HepG2 (cell line): ENCODE measurements around the gene GPC6. TPM values are rescaled to one million over a fixed set of nuclear protein-coding genes. Genes with fewer than 3 reads are reported as not detected.

Experiments
- ATAC-seq: fragments of 200-7000 bp; cut with Tn5 transposase; 3 replicates; pipeline ENCODE4 v1.9.1; 2020; ENCODE audit warnings: mild to moderate bottlenecking, moderate library complexity
- BruUV-seq: library from RNA; stranded (reverse); fragments of 400-500 nt; replicated peaks from 2 replicates; lab custom pipeline; 2021; lab: Mats Ljungman, UMichigan
- CTCF ChIA-PET: fragments of 300-600 bp; formaldehyde crosslinking; extraction: SDS; loops from one replicate; lab custom pipeline; 2021; ENCODE audit warnings: low total read pairs, inconsistent platforms, low intra/inter-chr PET ratio; lab: Yijun Ruan, JAX
- POLR2A ChIA-PET: fragments of 350-600 bp; sonication (Branson Sonifier 250); formaldehyde crosslinking; loops from one replicate; lab custom pipeline; 2020; ENCODE audit warnings: antibody characterized with exemption, inconsistent platforms; lab: Yijun Ruan, JAX
- DNase-seq: peaks from one replicate; pipeline ENCODE4 v3.0.0-alpha.2; 2015; ENCODE audit warnings: low spot score
- FAIRE-seq: peaks from 3 replicates; lab custom pipeline; 2011; peaks lifted over from hg19 to GRCh38; lab: Jason Lieb, UNC
- H2AFZ ChIP-seq: one replicate; pipeline ENCODE4 v1.6.1; 2011; ENCODE audit warnings: low read length, inconsistent platforms
- H3K27ac ChIP-seq: fragments of 300-600 bp; 3 replicates; pipeline ENCODE4 v1.8.0; 2011; ENCODE audit warnings: mixed run types, mild to moderate bottlenecking, mixed read lengths, low read length, inconsistent platforms; ENCODE audit not compliant: insufficient read depth; ENCODE audit errors: extremely low read length
- H3K27me3 ChIP-seq, 2 experiments: fragments of 200-600 bp in 1 of 2; 2 replicates in 1 of 2; 3 replicates in 1 of 2; pipeline versions ENCODE4 v1.6.0 to v1.8.0; 2011; ENCODE audit warnings: low read length in 2 of 2, mild to moderate bottlenecking in 2 of 2, moderate library complexity in 2 of 2, inconsistent platforms in 1 of 2; ENCODE audit not compliant: insufficient read depth in 2 of 2, control insufficient read depth in 1 of 2
- H3K36me3 ChIP-seq, 2 experiments: fragments of 200-600 bp in 1 of 2; replicated peaks in 1 of 2; 2 replicates in 1 of 2; 3 replicates in 1 of 2; pipeline versions ENCODE4 v1.5.1 to v1.8.0; 2011; ENCODE audit warnings: low read length in 2 of 2, inconsistent platforms in 1 of 2; ENCODE audit not compliant: insufficient read depth in 2 of 2, control insufficient read depth in 1 of 2
- H3K4me1 ChIP-seq: 2 replicates; pipeline ENCODE4 v1.5.1; 2012; ENCODE audit warnings: low read length, inconsistent platforms; ENCODE audit not compliant: insufficient read depth
- H3K4me2 ChIP-seq: 2 replicates; pipeline ENCODE4 v1.6.0; 2011; ENCODE audit warnings: low read depth, low read length, inconsistent platforms
- H3K4me3 ChIP-seq, 3 experiments: fragments of 200-600 bp in 1 of 3; sonication (generic), shearing (Covaris generic) in 1 of 3; replicated peaks in 1 of 3; 2 replicates each; pipeline ENCODE4 v1.5.1; 2011 to 2016; ENCODE audit warnings: low read length in 3 of 3, inconsistent platforms in 2 of 3, low read depth in 2 of 3, mild to moderate bottlenecking in 2 of 3, control low read depth in 1 of 3, mixed read lengths in 1 of 3; ENCODE audit not compliant: insufficient read depth in 1 of 3
- H3K79me2 ChIP-seq: one replicate; pipeline ENCODE4 v1.6.1; 2011; ENCODE audit warnings: low read length, inconsistent platforms; ENCODE audit not compliant: insufficient read depth
- H3K9ac ChIP-seq: 2 replicates; pipeline ENCODE4 v1.6.0; 2011; ENCODE audit warnings: mild to moderate bottlenecking, low read depth, low read length, inconsistent platforms; ENCODE audit not compliant: insufficient read depth
- H3K9me3 ChIP-seq: 2 replicates; pipeline ENCODE4 v1.5.1; 2012; ENCODE audit warnings: mild to moderate bottlenecking, low read length
- H4K20me1 ChIP-seq: 2 replicates; pipeline ENCODE4 v1.6.0; 2011; ENCODE audit warnings: inconsistent platforms, mild to moderate bottlenecking, low read length, moderate library complexity; ENCODE audit not compliant: insufficient read depth
- ETV5 ChIP-seq: IDR thresholded peaks from 2 replicates; pipeline ENCODE4 v1.6.1; 2018; ENCODE audit warnings: missing biosample characterization, missing genetic modification reagents, inconsistent platforms, borderline replicate concordance
- HOXD1 ChIP-seq: sonication (generic); formaldehyde crosslinking; IDR thresholded peaks from 2 replicates; pipeline ENCODE4 v1.5.0; 2020; ENCODE audit warnings: missing genetic modification reagents
- MAFF ChIP-seq: IDR thresholded peaks from 2 replicates; pipeline ENCODE4 v1.6.1; 2011; ENCODE audit warnings: low read depth, low read length, improper control_type of control experiment
- MBNL3 ChIP-seq: fragments of 250-450 bp; sonication (Bioruptor Pico); conservative IDR thresholded peaks from 2 replicates; pipeline ENCODE4 v1.8.0; 2022; ENCODE audit warnings: mild to moderate bottlenecking, inconsistent platforms
- MTF2 ChIP-seq: sonication (generic); formaldehyde crosslinking; IDR thresholded peaks from 2 replicates; pipeline ENCODE4 v1.5.0; 2020; ENCODE audit warnings: missing genetic modification reagents, borderline replicate concordance
- NFE2L2 ChIP-seq: fragments of 150-350 bp; IDR thresholded peaks from 2 replicates; pipeline ENCODE4 v1.6.1; 2014; ENCODE audit warnings: low read length
- NR2F1 ChIP-seq, 2 experiments: fragments of 450-650 bp in 1 of 2; formaldehyde crosslinking in 1 of 2; IDR thresholded peaks; 2 replicates each; pipeline versions ENCODE4 v1.5.0 to v1.6.1; 2016 to 2020; ENCODE audit warnings: mild to moderate bottlenecking in 1 of 2, missing compliant biosample characterization in 1 of 2, missing genetic modification reagents in 1 of 2, moderate library complexity in 1 of 2
- RBFOX2 ChIP-seq: fragments of 200-400 bp; formaldehyde crosslinking; IDR thresholded peaks from 2 replicates; pipeline ENCODE4 v1.6.1; 2017; ENCODE audit warnings: low read depth, mild to moderate bottlenecking, low read length
- RFX5 ChIP-seq: IDR thresholded peaks from 2 replicates; pipeline ENCODE4 v1.6.1; 2011; ENCODE audit warnings: low read depth, low read length, improper control_type of control experiment
- USF2 ChIP-seq, 2 experiments: sonication (generic) in 1 of 2; formaldehyde crosslinking in 1 of 2; IDR thresholded peaks; 2 replicates each; pipeline versions ENCODE4 v1.5.1 to v1.6.1; 2011 to 2020; ENCODE audit warnings: borderline replicate concordance in 1 of 2, low read depth in 1 of 2, low read length in 1 of 2, mild to moderate bottlenecking in 1 of 2, missing genetic modification reagents in 1 of 2, moderate library complexity in 1 of 2
- ZNF160 ChIP-seq: sonication (generic); formaldehyde crosslinking; IDR thresholded peaks from 2 replicates; pipeline ENCODE4 v1.8.0; 2022; ENCODE audit warnings: mild to moderate bottlenecking, inconsistent platforms, missing genetic modification reagents
- ZNF251 ChIP-seq: sonication (generic); formaldehyde crosslinking; IDR thresholded peaks from 2 replicates; pipeline ENCODE4 v1.9.0; 2021; ENCODE audit warnings: mild to moderate bottlenecking, missing genetic modification reagents
- ZNF292 ChIP-seq: sonication (generic); formaldehyde crosslinking; IDR thresholded peaks from 2 replicates; pipeline ENCODE4 v1.8.1; 2022; ENCODE audit warnings: mild to moderate bottlenecking, low read depth, missing genetic modification reagents, borderline replicate concordance
- ZNF567 ChIP-seq: sonication (generic); formaldehyde crosslinking; IDR thresholded peaks from 2 replicates; pipeline ENCODE4 v1.8.1; 2023; ENCODE audit warnings: mild to moderate bottlenecking, missing genetic modification reagents, borderline replicate concordance
- ZNF709 ChIP-seq: sonication (generic); formaldehyde crosslinking; IDR thresholded peaks from 2 replicates; pipeline ENCODE4 v1.5.0; 2020; ENCODE audit warnings: mild to moderate bottlenecking, missing genetic modification reagents
- ZNF775 ChIP-seq: sonication (generic); formaldehyde crosslinking; IDR thresholded peaks from 2 replicates; pipeline ENCODE4 v1.4.0; 2020; ENCODE audit warnings: missing genetic modification reagents, mild to moderate bottlenecking, moderate library complexity, borderline replicate concordance
- WGBS: methylation state at CpG from one replicate; pipeline ENCODE4 v1.1.6; 2017; ENCODE audit warnings: low lambda C conversion rate; 5-methylcytosine and 5-hydroxymethylcytosine counted together
- in situ Hi-C: cut with HindIII; loops from 2 replicates; pipeline ENCODE4 v1.10.0; 2017; ENCODE audit warnings: low pct_unique_long_range_greater_than_20kb; ENCODE audit not compliant: extremely low pct_ligation_motif_present
- intact Hi-C: fragments of 100-400 bp; cut with micrococcal nuclease; formaldehyde crosslinking; loops from one replicate; pipeline ENCODE4 v1.10.0; 2022; ENCODE audit not compliant: unreplicated experiment
- polyA plus RNA-seq, 8 experiments: library from polyadenylated mRNA; depleted of rRNA in 3 of 8; stranded (reverse) in 7 of 8; unstranded in 1 of 8; fragments of >200 nt; fragmentation: Illumina TruSeq in 4 of 8; extraction: Trizol in 4 of 8; gene quantifications; 2 replicates each; pipeline versions ENCODE4 v1.2.1 to v1.2.3, GENCODE V29; 2011 to 2016; ENCODE audit warnings: low read depth in 4 of 8, missing spikeins in 1 of 8, mixed read lengths in 1 of 8; ENCODE audit not compliant: insufficient read depth in 1 of 8
- total RNA-seq, 5 experiments: library from RNA; depleted of rRNA; stranded (reverse); fragments of >200 nt; fragmentation: Illumina TruSeq; extraction: Trizol; gene quantifications; 2 replicates each; pipeline ENCODE4 v1.2.3, GENCODE V29; 2016; ENCODE audit warnings: low read depth in 1 of 5

Gene GPC6
- total and polyA plus RNA-seq, 2 of the 13 experiments (the other 11 are each of a cell fraction or from before 2014, with no cell fraction given), result 24.5 to 33.9 TPM

GRCh38 chr13:93805736-93806135 is 579.1 kb downstream of the GPC6 start:
- no peak overlapping the region for H3K4me3 ChIP-seq
- no peak overlapping the region for H3K9ac ChIP-seq
- H3K36me3 ChIP-seq, result no peaks in the 10 kb centered on the region
- DNase-seq, result no peak
- intact Hi-C loops (no loop called here), in situ Hi-C loops (no loop called here)
- BruUV-seq, result no TSS peak
- H4K20me1 ChIP-seq, result no peaks in the 10 kb centered on the region
- 100% methylated on average over 2 of the region's 2 CpGs for WGBS
- POLR2A ChIA-PET, result no interaction called here
- H3K79me2 ChIP-seq, result no peaks in the 10 kb centered on the region
- H3K4me2 ChIP-seq, result no peak overlapping the region
- H2AFZ ChIP-seq, result no peak overlapping the region
- H3K27me3 ChIP-seq, result no peaks in the 10 kb centered on the region
- TF ChIP-seq ZNF292, result no peak
- no peak for TF ChIP-seq ZNF160 (CRISPR knock-in tag)
- TF ChIP-seq ETV5 (CRISPR knock-in tag), result no peak
- no peak for TF ChIP-seq NR2F1 (CRISPR knock-in tag; IDR thresholded peaks at IDR 0.05)
- TF ChIP-seq, all 625 proteins: peak for 0
- H3K9me3 ChIP-seq, result no peaks in the 10 kb centered on the region
- CTCF ChIA-PET, result no interaction called here
- ATAC-seq (no peak), FAIRE-seq (no peak)
- H3K27ac ChIP-seq, result no peak overlapping the region
- H3K4me1 ChIP-seq, result peaks cover 8% of the 10 kb centered on the region

GRCh38 chr13:93806861-93807260 is 580.3 kb downstream of the GPC6 start:
- POLR2A ChIA-PET, result no interaction called here
- intact Hi-C loops, result no loop called here
- Histone ChIP-seq H3K27me3 (no peaks in the 10 kb centered on the region), H4K20me1 (no peaks in the 10 kb centered on the region), H3K79me2 (no peaks in the 10 kb centered on the region), H3K9me3 (no peaks in the 10 kb centered on the region), H3K4me3 (no peak overlapping the region), H3K9ac (no peak overlapping the region), H3K4me2 (no peak overlapping the region), H3K4me1 (peaks cover 8% of the 10 kb centered on the region), H3K27ac (no peak overlapping the region), H3K36me3 (no peaks in the 10 kb centered on the region), H2AFZ (no peak overlapping the region)
- DNase-seq (no peak), ATAC-seq (no peak), FAIRE-seq (no peak)
- no TSS peak for BruUV-seq
- WGBS, result 90% methylated on average over 1 of the region's 1 CpG
- CTCF ChIA-PET, result no interaction called here
- in situ Hi-C loops, result no loop called here
- TF ChIP-seq ZNF567 (CRISPR knock-in tag) (no peak), HOXD1 (no peak), USF2 (IDR thresholded peaks at IDR 0.05; ENCODE audit: low read depth, low read length) (no peak), USF2 (CRISPR knock-in tag; IDR thresholded peaks at IDR 0.05; ENCODE audit: borderline replicate concordance) (no peak), RBFOX2 (no peak), ZNF251 (CRISPR knock-in tag) (no peak), ZNF709 (CRISPR knock-in tag) (no peak), NFE2L2 (no peak), MAFF (no peak), MBNL3 (no peak), RFX5 (no peak), MTF2 (CRISPR knock-in tag) (no peak), ZNF775 (CRISPR knock-in tag) (no peak)
